ENCODE results near the gene SEMA3B. TPM values are rescaled to one million over a fixed set of nuclear protein-coding genes. Genes with fewer than 3 reads are reported as not detected.

Gene SEMA3B
- total RNA-seq, 4 donors from 2014 or later: 37.4 to 66.6 (median 46.4) TPM

- TF ChIP-seq POLR2A (IDR thresholded peaks at IDR 0.05; ENCODE audit: low read depth): no peak
- TF ChIP-seq CTCF (IDR thresholded peaks at IDR 0.05): no peak
- TF ChIP-seq EP300 (IDR thresholded peaks at IDR 0.05): no peak
- TF ChIP-seq POLR2AphosphoS5 (IDR thresholded peaks at IDR 0.05): no peak
- H3K4me3 ChIP-seq: no peak overlapping the region
- no peaks in the 10 kb centered on the region for H3K27me3 ChIP-seq
- H3K36me3 ChIP-seq: peaks cover 30 to 48% (median 43%) of the 10 kb centered on the region in 4 donors
- intact Hi-C loops (cut with DNase I): no loop called here
- no peak for DNase-seq (ENCODE audit: extremely low spot score)
- H3K4me1 ChIP-seq: peaks cover 26 to 36% (median 32%) of the 10 kb centered on the region in 4 donors
- H3K27ac ChIP-seq (replicated peaks in 1 of 4): no peak overlapping the region
- 94% methylated on average over 21 of the region's 23 CpGs for WGBS
- no peaks in the 10 kb centered on the region for H3K9me3 ChIP-seq
Observed at GRCh38 chr3:50288387-50289007, 19.6 kb downstream of the SEMA3B start.

- no peak for DNase-seq (ENCODE audit: extremely low spot score)
Observed at GRCh38 chr3:50289130-50289529, 20.2 kb downstream of the SEMA3B start.

GRCh38 chr3:50290161-50290641, 21.3 kb downstream of the SEMA3B start:
- Histone ChIP-seq H3K27ac (replicated peaks in 1 of 4) (no peak overlapping the region), H3K9me3 (no peaks in the 10 kb centered on the region), H3K4me3 (no peak overlapping the region), H3K4me1 (peaks cover 26 to 36% (median 33%) of the 10 kb centered on the region in 4 donors), H3K27me3 (no peaks in the 10 kb centered on the region), H3K36me3 (peaks cover 30 to 48% (median 43%) of the 10 kb centered on the region in 4 donors)
- DNase-seq (ENCODE audit: extremely low spot score): no peak
- TF ChIP-seq POLR2AphosphoS5 (IDR thresholded peaks at IDR 0.05) (no peak), POLR2A (IDR thresholded peaks at IDR 0.05; ENCODE audit: low read depth) (no peak), EP300 (IDR thresholded peaks at IDR 0.05) (no peak), CTCF (IDR thresholded peaks at IDR 0.05) (no peak)
- intact Hi-C loops (cut with DNase I): no loop called here
- WGBS: 92% methylated on average over 14 of the region's 16 CpGs

More at GRCh38 chr3:50289130-50289529, 20.2 kb downstream of the SEMA3B start:
- Histone ChIP-seq H3K27me3 (no peaks in the 10 kb centered on the region), H3K36me3 (peaks cover 30 to 48% (median 43%) of the 10 kb centered on the region in 4 donors), H3K4me3 (no peak overlapping the region), H3K4me1 (peaks cover 26 to 36% (median 33%) of the 10 kb centered on the region in 4 donors), H3K9me3 (no peaks in the 10 kb centered on the region), H3K27ac (replicated peaks in 1 of 4) (no peak overlapping the region)
- intact Hi-C loops (cut with DNase I): no loop called here
- 92% methylated on average over 6 of the region's 6 CpGs for WGBS
- TF ChIP-seq EP300 (IDR thresholded peaks at IDR 0.05): no peak
- no peak for TF ChIP-seq POLR2A (IDR thresholded peaks at IDR 0.05; ENCODE audit: low read depth)
- no peak for TF ChIP-seq CTCF (IDR thresholded peaks at IDR 0.05)
- TF ChIP-seq POLR2AphosphoS5 (IDR thresholded peaks at IDR 0.05): no peak

- H3K4me1 ChIP-seq: peaks cover 26 to 38% (median 28%) of the 10 kb centered on the region in 4 donors
- DNase-seq (ENCODE audit: extremely low spot score): peak; percentile 99
- WGBS: 0% methylated on average over 40 of the region's 67 CpGs
- H3K27ac ChIP-seq (replicated peaks in 1 of 4): peak within 1 kb of the TSS; percentile 87 to 95 (median 92)
- H3K4me3 ChIP-seq: peak within 1 kb of the TSS; percentile 82 to 99 (median 94)
- intact Hi-C loops (cut with DNase I): no loop called here
- peaks cover 30 to 40% (median 32%) of the 10 kb centered on the region in 4 donors for H3K36me3 ChIP-seq
- no peaks in the 10 kb centered on the region for H3K27me3 ChIP-seq
- H3K9me3 ChIP-seq: no peaks in the 10 kb centered on the region
- TF ChIP-seq POLR2AphosphoS5 (IDR thresholded peaks at IDR 0.05) (peak; percentile 90 to 97), EP300 (IDR thresholded peaks at IDR 0.05) (no peak), POLR2A (IDR thresholded peaks at IDR 0.05; ENCODE audit: low read depth) (peak; percentile 79), CTCF (IDR thresholded peaks at IDR 0.05) (no peak)
Observed at GRCh38 chr3:50292159-50293078, 23.5 kb downstream of the SEMA3B start, which contains the start of gene IFRD2. IFRD2 (minus strand) TSS chr3:50292429; CDS start chr3:50292274, 155 bp downstream.

Measured in esophagus muscularis mucosa (tissue), 4 donors.